ENCODE data around the gene SMPD4. TPM values are rescaled to one million over a fixed set of nuclear protein-coding genes. Genes with fewer than 3 reads are reported as not detected.

The SMPD4 gene
- total and polyA plus RNA-seq, 2 of the 8 experiments (the other 6 are each of a cell fraction or from before 2014, with no cell fraction given): 102 to 106 TPM

- Histone ChIP-seq H3K4me3 (ENCODE audit: extremely low read depth in 1 of 4, insufficient read depth in 2 of 4, low read depth in 3 of 4, low read length in 4 of 4) (no peak overlapping the region), H2BK120ac (replicated peaks; ENCODE audit: low read depth, low read length) (no peak overlapping the region), H4K20me1 (replicated peaks in 1 of 2; ENCODE audit: control insufficient read depth in 1 of 2, insufficient read depth in 2 of 2, low read length in 2 of 2) (no peaks in the 10 kb centered on the region), H2BK20ac (ENCODE audit: low read length) (no peak overlapping the region), H3K4ac (replicated peaks; ENCODE audit: insufficient read length, low read depth, low read length) (no peak overlapping the region), H3K27ac (ENCODE audit: low read depth, low read length) (no peak overlapping the region), H3K4me1 (replicated peaks in 1 of 4; ENCODE audit: control insufficient read depth in 3 of 4, insufficient read depth in 4 of 4, low read length in 3 of 4) (no peaks in the 10 kb centered on the region), H3K79me1 (ENCODE audit: low read depth, low read length) (no peaks in the 10 kb centered on the region), H2AFZ (ENCODE audit: low read length) (no peak overlapping the region), H3K23me2 (ENCODE audit: low read depth, low read length) (no peaks in the 10 kb centered on the region), H2AK5ac (ENCODE audit: low read depth, low read length) (no peak overlapping the region), H3K36me3 (ENCODE audit: control insufficient read depth in 2 of 4, insufficient read depth in 4 of 4, low read length in 3 of 4) (no peaks in the 10 kb centered on the region), H3K9me3 (ENCODE audit: insufficient read depth in 2 of 2, low read depth in 1 of 2, low read length in 1 of 2) (no peaks in the 10 kb centered on the region), H2BK12ac (ENCODE audit: low read depth, low read length) (no peak overlapping the region), H3K14ac (ENCODE audit: insufficient read length) (no peak overlapping the region), H3K27me3 (replicated peaks in 1 of 4; ENCODE audit: control insufficient read depth in 3 of 4, extremely low read depth in 1 of 4, insufficient read depth in 3 of 4, low read length in 3 of 4) (no peaks in the 10 kb centered on the region), H3K23ac (ENCODE audit: insufficient read length) (no peak overlapping the region), H3K4me2 (ENCODE audit: insufficient read depth in 1 of 2, low read depth in 2 of 2, low read length in 2 of 2) (no peak overlapping the region), H3K18ac (ENCODE audit: extremely low read depth, low read length) (no peak overlapping the region), H3K56ac (replicated peaks; ENCODE audit: insufficient read length, low read depth, low read length) (no peak overlapping the region), H4K5ac (ENCODE audit: insufficient read length, low read depth, low read length) (no peak overlapping the region), H4K91ac (replicated peaks; ENCODE audit: insufficient read length, low read length) (no peak overlapping the region), H3K9ac (replicated peaks in 1 of 4; ENCODE audit: extremely low read depth in 1 of 4, low read depth in 3 of 4, low read length in 3 of 4) (no peak overlapping the region), H4K8ac (ENCODE audit: extremely low read depth, insufficient read depth, low read length) (no peak overlapping the region), H2BK5ac (ENCODE audit: low read depth, low read length) (no peak overlapping the region), H2BK15ac (ENCODE audit: low read length) (no peak overlapping the region), H3K79me2 (ENCODE audit: control insufficient read depth in 1 of 2, insufficient read depth in 2 of 2, low read length in 2 of 2) (no peaks in the 10 kb centered on the region; a peak in 1 of 4 replicates)
- DNase-seq (ENCODE audit: low read depth in 1 of 2, low spot score in 2 of 2) (peak in 1 of 2 experiments; percentile 28), FAIRE-seq (no peak)
- 95% methylated on average over 12 of the region's 15 CpGs; no CpG with 5 or more reads in 1 of the 2 experiments for WGBS, 2 experiments (ENCODE audit: extremely low coverage in 1 of 2, insufficient coverage in 1 of 2, insufficient read length in 1 of 2, insufficient replicate concordance in 2 of 2, low coverage in 1 of 2, low lambda C conversion rate in 2 of 2, missing lambda C conversion rate in 1 of 2)
- ChIA-PET CTCF (ENCODE audit: partially characterized antibody) (no interaction called here), POLR2A (ENCODE audit: partially characterized antibody) (no interaction called here)
These were observed 45.5 kb downstream of the SMPD4 start for GRCh38 chr2:130135692-130136541.
